Esophagus mucosa (tissue), 1 donor: ENCODE measurements around the gene RFX7. TPM values are rescaled to one million over a fixed set of nuclear protein-coding genes. Genes with fewer than 3 reads are reported as not detected.
A peak's percentile ranks its signal among the peaks of the same experiment; 100 is the strongest.
"Not testable (repeated sequence)": the region's sequence is repeated elsewhere in the genome, so short reads cannot be mapped to it uniquely, and the experiment has no call there.

Experiments used
- ATAC-seq: fragments of 200-7000 bp; cut with Tn5 transposase; one replicate; pipeline ENCODE4 v1.9.1; 2020
- total RNA-seq: library from RNA; stranded (reverse); gene quantifications from one replicate; pipeline ENCODE4 v1.2.4, GENCODE V29; 2023
- donor health status: DM: yes; HTN: yes; CAD: no.

Gene RFX7
- total RNA-seq = 15.1 TPM

DNA sequence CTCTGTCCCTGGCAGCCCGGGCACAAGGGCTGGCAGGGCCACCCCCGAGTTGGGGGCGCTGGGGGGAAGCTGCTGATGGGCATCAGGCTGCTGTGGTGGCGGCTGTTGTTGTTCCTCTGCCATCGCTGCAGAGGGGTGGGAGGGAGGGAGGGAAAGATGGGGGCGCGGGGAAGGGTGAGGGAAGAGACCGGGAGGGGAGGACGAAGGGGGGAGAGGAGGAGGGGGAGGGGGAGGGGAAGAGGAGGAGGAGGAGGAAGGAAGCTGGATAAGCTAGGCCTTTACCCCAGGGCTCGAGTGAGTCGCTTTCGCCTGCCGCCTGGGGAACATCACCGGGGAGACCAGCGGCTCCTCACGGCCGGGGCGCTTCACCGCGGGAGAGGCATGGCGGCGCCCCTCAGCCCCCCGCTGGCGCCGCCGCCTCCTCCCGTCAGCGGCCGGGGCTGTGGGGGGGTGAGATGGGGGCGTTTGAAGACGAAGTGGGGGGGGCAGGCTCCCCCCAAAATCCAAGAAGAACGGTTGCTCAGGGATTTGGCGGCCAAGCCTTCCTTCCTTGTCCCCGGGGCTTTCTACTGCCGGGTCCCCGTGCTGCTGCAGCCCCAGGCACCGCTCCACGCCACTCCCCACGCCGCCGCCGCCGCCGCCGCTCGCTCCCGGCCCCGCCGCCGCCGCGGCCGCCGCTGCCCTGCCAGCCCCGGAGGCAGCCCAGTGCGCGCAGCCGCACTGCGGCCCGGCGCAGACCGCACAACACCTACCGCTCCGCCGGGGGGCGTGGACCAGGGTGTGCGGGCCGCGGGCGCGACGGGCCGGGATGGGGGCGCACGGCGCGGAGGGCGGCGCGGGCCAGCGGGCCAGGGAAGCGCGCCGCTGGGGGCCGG, at the start of gene RFX7:
Gene RFX7, minus strand, starts transcription at position 717 of the 875 bp plus-strand sequence. Its CDS starts 594 bp downstream, at position 123.
- peak; percentile 81 for ATAC-seq

DNA sequence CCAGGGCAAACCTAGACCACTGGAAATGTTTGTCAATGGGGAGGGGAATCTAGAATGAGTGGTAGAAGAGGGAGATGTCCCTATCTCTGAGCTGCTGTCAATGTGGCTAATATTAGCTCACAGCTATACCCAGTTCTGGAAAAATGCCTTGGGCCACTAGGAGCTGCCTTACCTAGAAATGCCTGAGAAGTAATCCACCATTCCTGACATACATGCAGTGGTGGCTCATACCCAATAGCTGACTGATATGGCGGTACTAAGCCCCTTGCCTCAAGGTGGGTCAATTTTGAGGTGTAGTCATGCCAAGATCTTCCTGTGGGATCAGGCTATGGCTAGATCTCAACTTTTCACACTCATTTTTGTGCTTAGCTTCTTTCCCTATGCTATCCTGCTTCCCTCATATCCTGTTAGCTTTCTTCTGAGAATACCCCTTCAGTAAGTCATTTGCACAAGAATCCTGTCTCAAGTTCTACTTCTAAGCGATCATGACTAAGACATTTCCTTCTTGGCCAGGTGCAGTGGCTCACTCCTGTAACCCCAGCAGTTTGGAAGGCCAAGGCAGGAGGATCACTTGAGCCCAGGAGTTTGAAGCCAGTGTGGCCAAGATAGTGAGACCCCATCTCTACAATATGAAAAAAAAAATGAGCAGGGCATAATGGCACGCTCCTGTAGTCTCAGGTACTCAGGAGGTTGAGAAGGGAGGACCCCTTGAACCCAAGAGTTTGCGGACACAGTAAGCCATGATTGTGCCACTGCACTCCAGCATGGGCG, 49.1 kb upstream of the RFX7 start:
- ATAC-seq = no peak

DNA sequence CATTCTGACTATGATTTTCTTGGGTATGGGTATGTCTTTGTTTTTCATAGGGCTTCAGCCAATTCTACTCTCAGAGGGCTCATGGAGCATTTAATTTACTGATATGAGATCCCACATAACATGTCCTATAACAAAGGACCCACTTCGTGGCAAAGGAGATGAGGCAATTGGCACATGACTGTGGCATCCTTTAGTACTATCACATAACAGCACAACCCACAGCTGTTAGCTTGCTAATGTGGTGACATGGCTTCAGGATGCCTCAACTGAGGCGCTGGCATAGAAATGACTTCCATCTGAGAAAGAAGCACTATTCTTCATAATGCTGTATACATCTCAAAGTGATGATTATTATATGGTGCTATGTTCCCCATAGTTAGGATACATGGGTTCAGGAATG, 48.1 kb upstream of the RFX7 start:
- ATAC-seq = no peak

DNA sequence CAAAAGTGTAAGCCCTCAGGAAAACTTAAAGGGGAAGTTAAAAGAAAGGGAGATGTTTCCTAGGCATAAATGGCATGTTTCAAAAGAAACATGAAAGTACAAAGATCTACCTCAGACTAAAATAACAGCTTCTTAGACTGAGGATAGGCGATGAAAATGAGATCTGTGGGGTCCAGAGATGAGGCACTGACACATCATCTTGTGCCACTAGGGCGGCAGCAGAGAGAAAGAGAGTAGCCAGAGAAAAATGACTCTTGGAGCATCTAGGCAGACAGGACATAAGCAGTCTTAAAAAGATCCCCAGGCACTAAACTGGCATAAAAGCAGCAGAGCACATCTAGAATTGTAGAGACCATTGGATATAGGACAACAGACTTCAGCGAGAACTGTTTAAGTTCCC, 42.5 kb upstream of the RFX7 start:
- no peak for ATAC-seq

DNA sequence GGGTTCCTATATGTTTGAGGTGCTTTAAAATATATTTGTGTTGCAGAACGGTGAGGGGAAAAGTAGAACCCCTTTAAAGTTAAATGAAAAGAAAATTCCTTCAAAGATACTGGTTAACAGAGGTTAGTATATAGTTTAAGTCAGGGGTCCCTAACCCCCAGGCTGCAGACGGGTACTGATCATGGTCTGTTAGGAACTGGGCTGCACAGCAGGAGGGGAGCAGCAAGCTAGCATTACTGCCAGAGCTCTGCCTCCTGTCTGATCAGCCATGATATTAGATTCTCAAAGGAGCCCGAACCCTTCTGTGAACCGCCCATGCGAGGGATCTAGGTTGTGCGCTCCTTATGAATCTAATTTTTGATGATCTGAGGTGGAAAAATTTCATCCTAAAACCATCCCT, 37.5 kb upstream of the RFX7 start:
- ATAC-seq = no peak

DNA sequence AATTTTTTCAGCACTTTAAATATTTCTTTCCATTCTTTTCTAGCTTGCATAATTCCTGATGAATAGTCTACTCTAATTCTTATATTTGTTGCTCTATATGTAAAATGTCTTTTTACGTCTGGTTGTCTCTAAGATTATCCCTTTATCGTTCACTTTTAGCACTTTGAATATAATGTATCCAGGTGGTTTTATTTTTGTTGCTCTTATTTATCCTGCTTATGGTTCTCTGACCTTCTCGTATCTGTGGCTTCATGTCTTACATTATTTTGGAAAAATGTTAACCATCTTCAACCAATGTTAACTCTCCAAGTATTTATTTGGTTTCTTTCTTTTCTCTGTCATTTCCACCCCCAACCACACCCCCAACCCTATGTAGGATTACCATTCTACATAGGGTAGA, 30.0 kb upstream of the RFX7 start:
- ATAC-seq = no peak

DNA sequence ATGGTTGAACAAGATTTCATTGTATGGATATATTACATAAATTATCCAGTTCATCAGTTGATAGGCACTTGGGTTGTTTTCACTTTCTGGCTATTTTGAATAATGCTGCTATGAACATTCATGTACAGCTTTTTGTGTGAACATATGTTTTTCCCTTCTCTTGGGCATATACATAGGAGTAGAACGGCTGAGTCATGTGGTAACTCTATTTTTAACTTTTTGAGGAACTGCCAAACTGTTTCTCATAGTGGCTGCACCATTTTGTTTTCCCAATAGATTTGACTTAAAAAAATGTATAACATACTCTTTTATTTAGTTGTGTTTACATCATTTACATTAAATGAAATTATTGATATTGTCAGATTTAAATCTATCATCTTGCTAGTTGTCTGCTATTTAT, 28.8 kb upstream of the RFX7 start:
- no peak for ATAC-seq

DNA sequence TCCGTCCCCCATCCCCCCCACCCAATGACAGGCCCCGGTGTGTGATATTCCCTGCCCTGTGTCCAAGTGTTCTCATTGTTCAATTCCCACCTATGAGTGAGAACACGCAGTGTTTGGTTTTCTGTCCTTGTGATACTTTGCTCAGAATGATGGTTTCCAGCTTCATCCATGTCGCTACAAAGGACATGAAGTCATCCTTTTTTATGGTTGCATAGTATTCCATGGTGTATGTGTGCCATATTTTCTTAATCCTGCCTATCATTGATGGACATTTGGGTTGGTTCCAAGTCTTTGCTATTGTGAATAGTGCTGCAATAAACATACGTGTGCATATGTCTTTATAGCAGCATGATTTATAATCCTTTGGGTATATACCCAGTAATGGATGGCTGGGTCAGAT, 22.8 kb upstream of the RFX7 start:
- not testable (repeated sequence) for ATAC-seq

DNA sequence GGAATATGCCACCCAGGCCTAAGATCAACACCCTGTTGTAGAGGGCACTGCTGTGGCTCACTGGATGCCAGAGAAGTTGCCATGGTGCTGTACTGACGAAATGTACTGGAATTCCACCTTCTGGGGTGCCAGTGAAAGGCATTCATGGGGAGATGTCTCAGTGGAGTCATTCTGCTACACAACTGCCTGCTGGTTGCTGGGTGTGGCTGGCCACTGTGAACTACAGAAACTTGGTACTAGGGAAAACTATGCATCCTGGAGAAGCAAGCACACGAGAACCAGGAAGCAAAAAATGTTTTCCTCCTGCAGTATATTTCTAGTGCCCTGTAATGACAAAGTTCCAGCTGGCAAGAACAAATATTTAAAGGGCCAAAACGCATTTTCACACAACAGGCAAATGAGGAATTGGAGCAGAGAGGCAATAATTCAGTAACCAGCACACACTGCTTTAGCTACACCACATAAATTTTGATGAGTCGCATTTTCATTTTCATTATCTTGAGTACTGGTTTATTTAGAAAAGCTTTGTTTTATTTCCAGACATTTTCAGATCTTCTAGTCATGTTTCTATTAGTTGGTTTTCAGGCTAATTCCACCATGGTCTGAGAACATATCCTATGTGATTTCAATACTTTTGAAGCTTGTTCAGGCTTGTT, 18.3 kb upstream of the RFX7 start:
- ATAC-seq = peak; percentile 67

DNA sequence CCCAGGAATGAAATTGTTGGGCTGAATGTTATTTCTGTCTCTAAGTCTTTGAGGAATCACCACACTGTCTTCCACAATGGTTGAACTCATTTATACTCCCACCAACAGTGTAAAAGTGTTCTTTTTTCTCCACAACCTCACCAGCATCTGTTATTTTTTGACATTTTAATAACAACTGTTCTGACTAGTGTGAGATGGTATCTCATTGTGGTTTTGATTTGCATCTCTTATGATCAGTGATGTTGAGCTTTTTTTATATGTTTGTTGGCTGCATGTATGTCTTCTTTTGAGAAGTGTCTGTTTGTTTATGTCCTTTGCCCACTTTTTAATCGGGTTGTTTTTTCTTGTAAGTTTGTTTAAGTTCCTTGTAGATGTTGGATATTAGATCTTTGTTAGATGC, 13.6 kb upstream of the RFX7 start:
- ATAC-seq = not testable (repeated sequence)

DNA sequence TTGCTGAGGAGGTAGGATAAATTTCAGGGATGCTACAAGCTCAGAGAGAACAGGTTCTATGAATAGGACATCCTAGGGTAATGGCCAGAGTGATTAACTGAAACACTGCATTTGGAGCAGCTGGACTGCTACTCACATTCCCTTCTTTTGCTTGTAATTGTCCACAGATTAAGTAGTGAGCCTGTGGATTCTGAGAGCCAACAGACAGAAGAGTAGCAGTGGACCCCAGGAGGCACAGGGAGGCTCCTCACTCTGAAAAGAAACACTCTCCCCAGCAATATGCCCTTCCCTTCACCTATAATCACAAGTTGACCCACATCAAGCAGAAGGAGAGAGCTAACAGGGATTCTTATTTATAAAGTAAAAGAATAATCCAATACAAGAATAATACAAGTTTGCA, 10.6 kb upstream of the RFX7 start:
- ATAC-seq = no peak

DNA sequence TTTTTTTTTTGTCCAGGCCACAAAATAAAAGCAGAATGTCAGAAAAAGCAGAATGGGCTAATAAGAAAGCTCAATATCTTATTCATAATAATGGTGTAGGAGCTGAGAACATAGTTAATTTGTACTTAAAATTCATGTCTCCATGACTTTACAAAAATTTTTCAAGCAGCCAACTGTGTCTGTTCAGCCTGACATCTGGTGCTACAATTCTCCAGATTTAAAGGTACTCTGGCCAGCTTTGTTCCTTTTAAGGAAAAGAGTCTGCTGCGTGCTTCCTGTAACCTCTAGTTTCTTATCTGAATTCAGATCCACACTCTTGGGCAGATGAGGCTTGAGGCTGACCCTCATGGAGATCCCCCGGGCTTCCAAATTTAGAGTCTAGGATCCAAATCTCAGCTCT, 8.7 kb upstream of the RFX7 start:
- ATAC-seq = no peak

DNA sequence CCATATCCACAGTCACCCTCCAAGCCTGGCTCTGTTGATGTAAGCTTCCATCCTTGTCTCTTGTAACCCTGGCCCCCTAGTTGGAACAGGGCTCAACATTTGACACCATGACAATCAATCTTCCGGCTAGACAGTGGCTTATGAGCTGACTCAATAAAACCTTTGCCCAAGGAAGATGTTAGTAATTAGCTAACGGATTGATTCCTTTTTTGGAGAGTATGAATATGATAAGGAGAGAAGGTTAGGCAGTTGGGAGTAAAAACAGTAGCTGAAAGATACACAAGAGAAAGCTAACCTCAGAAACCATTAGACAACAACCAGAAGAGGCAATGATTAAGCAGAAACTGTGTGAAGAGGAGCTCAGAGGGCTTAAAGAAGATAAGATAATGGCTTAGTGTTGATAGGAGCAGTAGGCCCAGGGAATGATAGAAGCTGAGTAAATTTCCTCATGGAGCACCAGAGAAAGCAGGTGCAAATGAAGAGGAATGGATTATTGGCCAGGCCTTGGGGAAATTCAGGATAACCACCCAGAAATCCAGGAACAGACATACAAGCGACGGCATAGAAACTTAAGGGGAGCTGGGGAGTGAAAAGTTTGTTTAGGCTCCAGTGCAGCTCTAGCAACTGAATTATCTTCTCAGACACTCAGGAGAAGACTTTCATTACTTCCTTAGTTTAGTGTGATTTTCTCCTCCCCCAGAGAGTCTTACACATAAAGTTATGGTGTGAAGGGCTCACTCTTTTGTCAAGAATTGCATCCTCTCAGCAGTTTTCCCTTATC, 7.8 kb upstream of the RFX7 start:
- no peak for ATAC-seq

DNA sequence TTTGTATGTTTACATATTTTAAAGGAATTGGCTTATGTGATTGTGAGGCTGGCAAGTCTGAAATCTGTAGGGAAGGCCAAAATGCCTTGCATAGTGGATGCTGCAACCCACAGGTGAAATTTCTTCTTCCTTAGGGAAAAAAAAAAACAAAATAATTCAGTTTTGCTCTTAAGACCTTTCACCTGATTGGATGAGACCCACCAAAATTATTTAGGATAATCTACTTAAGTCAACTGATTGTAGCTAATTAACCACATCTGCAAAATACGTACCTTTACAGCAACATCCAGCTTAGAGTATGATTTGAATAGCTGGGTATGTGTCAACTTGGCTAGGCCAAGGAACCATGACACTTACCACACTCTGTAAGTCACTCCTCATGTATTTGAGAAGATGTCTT, 6.9 kb upstream of the RFX7 start:
- ATAC-seq = no peak

DNA sequence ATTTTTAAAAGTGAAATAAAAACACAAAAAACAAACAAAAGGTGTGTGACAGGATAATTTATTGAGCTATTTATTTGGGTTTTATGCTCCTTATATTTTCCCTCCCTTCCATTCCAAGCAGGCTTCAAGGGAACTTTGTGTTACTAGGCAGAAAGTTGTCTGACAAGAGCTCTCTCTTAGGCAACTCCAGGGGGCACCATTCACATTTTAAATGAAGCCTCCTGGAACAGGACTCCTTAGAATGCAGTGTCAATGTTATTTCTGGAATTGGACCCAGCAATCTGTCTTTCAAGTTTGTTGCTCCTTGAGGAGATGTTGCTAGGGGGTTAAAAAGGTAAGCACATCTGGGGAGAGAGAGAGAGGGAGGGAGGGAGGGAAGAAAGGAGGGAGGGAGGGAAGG, 5.4 kb upstream of the RFX7 start:
- ATAC-seq = no peak

DNA sequence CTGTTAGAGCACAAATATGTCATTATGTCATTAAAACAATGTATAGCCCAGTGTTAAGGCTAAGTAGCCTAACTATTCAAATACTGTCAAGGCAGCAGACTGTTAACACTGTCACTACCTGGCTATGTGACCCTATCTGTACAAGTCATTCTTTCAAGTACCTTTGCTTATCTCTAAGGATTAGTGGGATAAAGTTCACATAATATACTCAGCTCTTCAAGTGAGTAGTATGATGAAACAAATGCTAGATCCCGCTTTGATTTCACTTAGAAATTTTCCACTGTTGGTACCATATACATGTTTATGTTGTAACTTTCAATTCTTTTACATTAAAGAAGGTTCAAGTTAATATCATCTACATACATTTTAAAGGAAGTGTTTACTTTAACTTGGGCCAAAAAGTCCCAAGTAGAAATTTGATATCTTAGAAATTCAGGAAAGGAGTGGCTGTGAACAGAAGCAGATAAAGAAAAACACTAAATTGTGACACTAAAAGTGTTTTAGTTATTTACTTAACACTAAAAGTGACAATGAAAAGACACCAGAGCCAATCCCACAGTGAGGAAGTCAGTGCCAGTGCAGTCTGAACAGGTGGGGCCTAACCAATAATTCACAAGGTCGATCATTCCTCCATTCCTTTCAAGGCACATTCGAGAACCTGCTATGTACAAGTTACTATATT, 4.8 kb upstream of the RFX7 start:
- ATAC-seq = no peak

DNA sequence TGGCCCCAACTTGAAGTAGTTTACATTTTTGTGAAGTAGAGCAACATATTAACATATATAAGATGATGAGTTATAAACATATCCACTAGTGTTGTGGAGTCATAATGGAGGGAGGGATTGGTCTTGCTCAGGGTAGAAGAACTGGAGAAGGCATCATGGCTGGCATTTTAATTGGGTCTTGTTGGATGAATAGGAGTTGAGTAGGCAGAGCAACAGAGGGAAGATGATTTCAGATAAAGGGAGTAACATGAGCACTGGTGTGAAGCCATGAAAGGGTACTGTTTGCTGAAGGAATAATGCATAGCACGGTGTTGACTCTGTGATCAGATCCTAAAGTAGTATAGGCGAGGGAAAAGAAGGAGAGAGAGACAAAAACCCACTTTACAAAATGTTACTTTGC, 3.6 kb upstream of the RFX7 start:
- ATAC-seq = no peak

DNA sequence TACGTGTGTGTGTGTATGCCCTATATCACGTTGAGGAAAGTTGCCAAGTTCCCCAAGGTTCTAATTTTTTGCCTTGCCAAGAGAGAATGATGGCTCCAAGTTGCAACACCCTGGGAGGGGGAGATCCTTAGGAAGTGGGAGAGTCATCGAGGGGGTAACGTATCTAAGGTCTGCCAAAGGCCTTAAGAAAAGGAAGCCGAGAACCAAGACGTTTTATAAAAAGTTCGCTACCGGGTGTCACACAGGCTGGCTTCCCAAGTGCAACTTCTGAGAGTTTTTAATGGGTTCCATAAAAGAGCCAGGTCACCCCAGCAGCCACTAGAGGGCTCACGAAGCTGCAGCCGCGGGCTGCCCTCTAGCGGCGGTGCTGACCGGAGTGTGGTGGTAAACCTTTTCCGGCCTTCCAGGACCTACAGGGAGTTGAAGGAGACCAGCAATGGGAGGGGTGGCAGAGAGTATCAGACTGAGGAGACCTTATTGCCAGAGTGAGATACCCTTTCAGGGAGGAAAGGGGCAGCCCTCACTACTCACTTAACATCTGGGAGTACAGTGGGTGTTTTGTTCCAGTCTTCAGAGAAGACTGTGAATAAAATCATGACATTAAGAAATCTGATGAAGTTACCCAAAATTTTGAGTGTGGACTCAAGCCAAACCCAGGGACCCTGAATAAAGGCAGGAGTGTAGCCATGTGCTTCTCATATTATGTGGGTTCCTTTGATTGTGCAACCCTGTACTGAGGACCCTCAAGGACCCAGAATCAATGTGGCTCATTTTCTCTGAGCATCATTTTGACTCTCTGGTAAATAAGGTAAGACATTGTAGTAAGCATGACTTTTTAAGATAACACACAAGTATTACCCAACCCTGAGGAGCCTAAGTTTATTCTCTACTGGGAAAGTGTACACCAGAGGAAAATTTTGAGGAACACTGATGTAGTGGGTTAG, 2.5 kb upstream of the RFX7 start:
- peak; percentile 79 for ATAC-seq

DNA sequence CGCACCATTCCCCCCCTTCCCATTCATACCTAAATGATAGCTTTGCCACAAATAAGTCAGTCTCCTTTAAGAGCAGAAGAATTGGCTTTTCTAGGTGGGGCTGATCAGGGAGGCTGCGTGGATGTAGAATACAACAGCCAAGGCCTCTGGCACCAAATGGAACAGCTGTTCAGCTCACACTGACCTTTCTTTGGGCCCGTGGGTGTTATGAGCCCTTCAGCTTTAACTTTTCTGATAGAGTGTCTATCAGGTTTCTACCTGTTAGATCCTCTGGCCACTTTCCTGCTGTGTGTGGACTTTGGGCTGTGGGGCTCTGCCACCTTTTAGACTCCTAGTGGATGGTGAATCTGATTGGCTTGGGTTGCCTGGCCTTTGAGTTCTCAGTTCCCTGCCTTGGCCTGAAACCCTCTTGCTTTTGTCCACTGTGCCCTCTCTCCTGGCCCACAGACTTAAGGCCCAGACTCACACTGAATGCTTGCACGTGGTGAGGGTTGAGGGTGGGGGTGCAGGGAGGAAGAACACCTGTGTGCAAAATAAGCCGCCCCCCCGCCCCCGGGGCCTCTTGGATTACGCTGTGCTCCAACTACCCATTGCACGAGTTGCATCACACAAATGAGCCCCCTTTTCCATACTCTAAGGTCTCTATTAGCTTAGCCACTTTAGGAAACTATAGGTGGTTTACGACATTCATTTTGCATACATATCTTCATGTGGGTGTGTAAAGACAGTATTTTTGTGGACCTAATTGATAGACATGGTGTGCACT, 1.3 kb upstream of the RFX7 start:
- peak; percentile 1 for ATAC-seq
